ENCODE measurements around the gene GDAP1L1. TPM values are rescaled to one million over a fixed set of nuclear protein-coding genes. Genes with fewer than 3 reads are reported as not detected.
A peak's percentile ranks its signal among the peaks of the same experiment; 100 is the strongest.
"Not testable (repeated sequence)": the region's sequence is repeated elsewhere in the genome, so short reads cannot be mapped to it uniquely, and the experiment has no call there.

Gene GDAP1L1
- total RNA-seq, 1 donor from 2014 or later = 1.8 TPM

DNA sequence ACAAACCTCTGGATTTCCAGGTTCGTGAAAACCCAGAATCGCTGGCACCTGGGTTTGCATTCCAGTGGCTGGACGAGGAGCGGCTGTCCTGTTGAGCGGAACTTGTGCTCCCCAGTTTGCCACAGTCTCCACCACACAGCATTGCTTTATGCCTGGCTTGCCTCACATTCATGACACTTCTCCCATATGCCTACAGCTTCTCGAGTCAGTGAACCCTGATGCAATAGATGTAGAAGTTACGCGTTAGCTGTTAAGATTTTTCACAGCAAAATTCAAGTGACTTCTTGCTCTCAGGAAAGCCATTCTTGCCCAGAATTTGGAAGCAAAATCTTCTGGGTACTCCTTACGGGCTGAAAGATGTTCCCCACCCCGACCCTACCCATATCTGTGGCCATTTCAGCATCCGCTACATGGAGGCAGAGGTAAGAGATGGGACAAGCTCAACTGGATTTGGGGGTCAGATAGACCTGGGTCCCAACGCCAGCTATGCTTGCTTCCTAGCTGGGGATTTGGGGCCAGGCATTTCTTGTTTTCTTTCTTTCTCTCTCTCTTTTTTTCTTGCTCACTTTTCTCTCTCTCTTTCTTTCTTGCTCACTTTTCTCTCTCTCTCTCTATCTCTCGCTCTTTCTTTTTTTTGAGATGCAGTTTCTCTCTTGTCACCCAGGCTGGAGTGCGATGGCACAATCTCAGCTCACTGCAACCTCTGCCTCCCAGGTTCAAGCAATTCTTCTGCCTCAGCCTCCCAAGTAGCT, 12.4 kb upstream of the GDAP1L1 start:
- Mint-ChIP-seq H3K27me3 (peaks cover 3% of the 10 kb centered on the region), H3K4me1 (ENCODE audit: unreplicated experiment) (no peaks in the 10 kb centered on the region), H3K9me3 (no peaks in the 10 kb centered on the region), H3K4me3 (no peak overlapping the region), H3K27ac (no peak overlapping the region), H3K36me3 (no peaks in the 10 kb centered on the region)
- TF ChIP-seq CTCF (conservative IDR thresholded peaks at IDR 0.05) = no peak
- no peak for DNase-seq (ENCODE audit: extremely low spot score, unreplicated experiment)

GRCh38 chr20:44235702-44236101, 11.4 kb upstream of the GDAP1L1 start:
- TF ChIP-seq CTCF (conservative IDR thresholded peaks at IDR 0.05) = no peak
- DNase-seq (ENCODE audit: extremely low spot score, unreplicated experiment) = no peak
- no peaks in the 10 kb centered on the region for H3K9me3 Mint-ChIP-seq
- no peak overlapping the region for H3K27ac Mint-ChIP-seq
- peaks cover 6% of the 10 kb centered on the region for H3K27me3 Mint-ChIP-seq
- H3K4me1 Mint-ChIP-seq (ENCODE audit: unreplicated experiment) = no peaks in the 10 kb centered on the region
- H3K4me3 Mint-ChIP-seq = no peak overlapping the region
- no peaks in the 10 kb centered on the region for H3K36me3 Mint-ChIP-seq

DNA sequence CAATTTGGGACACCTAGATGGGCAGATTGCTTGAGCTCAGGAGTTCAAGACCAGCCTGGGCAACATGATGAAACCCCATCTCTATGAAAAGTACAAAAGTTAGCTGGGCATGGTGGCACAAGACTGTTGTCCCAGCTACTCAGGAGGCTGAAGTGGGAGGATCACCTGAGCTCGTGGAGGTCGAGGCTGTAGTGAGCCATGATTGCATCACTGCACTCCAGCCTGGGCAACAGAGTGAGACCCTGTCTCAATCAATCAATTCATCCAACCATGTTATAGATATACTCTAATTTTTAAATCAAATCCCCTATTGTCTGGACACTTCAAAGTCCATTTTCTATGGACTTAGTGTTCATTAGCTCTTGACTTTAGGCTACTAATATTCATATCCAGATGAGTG, 10.3 kb upstream of the GDAP1L1 start:
- not testable (repeated sequence) for H3K9me3 Mint-ChIP-seq; H3K27ac Mint-ChIP-seq; H3K4me1 Mint-ChIP-seq (ENCODE audit: unreplicated experiment); H3K4me3 Mint-ChIP-seq; H3K27me3 Mint-ChIP-seq; DNase-seq (ENCODE audit: extremely low spot score, unreplicated experiment); H3K36me3 Mint-ChIP-seq

GRCh38 chr20:44241796-44242195, 5.3 kb upstream of the GDAP1L1 start:
- no peak for DNase-seq (ENCODE audit: extremely low spot score, unreplicated experiment)
- no peak for TF ChIP-seq CTCF (conservative IDR thresholded peaks at IDR 0.05)
- no peaks in the 10 kb centered on the region for H3K9me3 Mint-ChIP-seq
- no peak overlapping the region for H3K27ac Mint-ChIP-seq
- H3K27me3 Mint-ChIP-seq = peaks cover 45% of the 10 kb centered on the region
- H3K4me1 Mint-ChIP-seq (ENCODE audit: unreplicated experiment) = no peaks in the 10 kb centered on the region
- no peaks in the 10 kb centered on the region for H3K36me3 Mint-ChIP-seq
- H3K4me3 Mint-ChIP-seq = no peak overlapping the region

DNA sequence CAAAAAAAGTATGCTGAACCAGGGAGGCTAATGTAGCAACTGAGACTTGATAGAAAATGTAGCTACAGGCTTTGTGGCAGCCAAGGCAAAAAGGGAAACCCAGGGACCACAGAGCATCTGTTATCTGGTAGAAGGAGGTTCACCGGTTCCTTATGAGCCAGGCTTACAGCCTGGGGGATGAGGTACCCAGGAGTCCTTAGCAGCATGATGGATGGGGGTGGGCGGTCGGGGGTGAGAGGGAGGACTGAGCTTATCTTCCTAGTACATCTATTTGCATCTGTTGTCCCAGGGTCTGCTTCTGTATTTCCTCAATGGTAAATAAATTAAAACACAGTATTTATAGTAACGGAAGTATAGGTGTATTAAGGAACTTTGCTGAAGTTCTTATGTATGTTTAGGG, 1.1 kb upstream of the GDAP1L1 start:
- Mint-ChIP-seq H3K27me3 (peaks cover 58% of the 10 kb centered on the region), H3K36me3 (no peaks in the 10 kb centered on the region), H3K9me3 (no peaks in the 10 kb centered on the region), H3K4me1 (ENCODE audit: unreplicated experiment) (no peaks in the 10 kb centered on the region), H3K4me3 (no peak overlapping the region), H3K27ac (no peak overlapping the region)
- no peak for TF ChIP-seq CTCF (conservative IDR thresholded peaks at IDR 0.05)
- no peak for DNase-seq (ENCODE audit: extremely low spot score, unreplicated experiment)

GRCh38 chr20:44247586-44248409, 690 bp downstream of the GDAP1L1 start:
- TF ChIP-seq CTCF (conservative IDR thresholded peaks at IDR 0.05) = peak; percentile 82
- Mint-ChIP-seq H3K27ac (no peak overlapping the region), H3K9me3 (no peaks in the 10 kb centered on the region), H3K27me3 (peaks cover 54% of the 10 kb centered on the region), H3K4me3 (peak overlapping the region; percentile 72), H3K36me3 (no peaks in the 10 kb centered on the region), H3K4me1 (ENCODE audit: unreplicated experiment) (no peaks in the 10 kb centered on the region)
- peak; percentile 79 for DNase-seq (ENCODE audit: extremely low spot score, unreplicated experiment)

All from type B pancreatic cell (in vitro differentiated cells).